D341Med (cell line): ENCODE results near the gene GEN1.

Source experiments
- DNase-seq: peaks from one replicate; pipeline ENCODE4 v3.0.0; 2012; ENCODE audit warnings: low spot score

GEN1 gene

GRCh38 chr2:17753803-17754663 lies at the start of gene GEN1, which contains the start of gene SMC6:
Gene GEN1 (plus strand): TSS chr2:17754138. CDS start chr2:17759944, 5,806 bp downstream.
Gene SMC6 (minus strand): TSS chr2:17753810. CDS start chr2:17745946, 7,864 bp downstream.
- peak; percentile 97 for DNase-seq

DNA sequence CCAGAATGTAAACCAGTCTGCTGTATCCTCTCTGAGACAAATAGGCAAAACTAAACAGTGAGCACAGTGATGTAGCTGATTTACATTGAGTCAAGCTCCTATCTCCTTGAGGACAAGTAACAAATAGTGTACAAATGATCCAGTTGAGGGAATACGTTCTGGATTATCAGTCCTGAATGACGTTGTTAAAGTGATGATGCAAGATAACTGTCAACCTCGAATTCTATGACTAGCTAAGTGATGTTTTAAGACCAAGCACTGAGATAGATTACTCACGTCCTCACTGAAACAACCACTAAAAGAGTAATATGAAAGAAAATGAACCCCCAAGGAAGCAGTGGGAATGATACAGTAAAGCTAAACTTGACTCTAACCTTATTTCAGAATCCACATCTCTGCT lies 47.1 kb upstream of the GEN1 start:
- DNase-seq: no peak

GRCh38 chr2:17708501-17708900 lies 45.4 kb upstream of the GEN1 start:
- no peak for DNase-seq

DNA sequence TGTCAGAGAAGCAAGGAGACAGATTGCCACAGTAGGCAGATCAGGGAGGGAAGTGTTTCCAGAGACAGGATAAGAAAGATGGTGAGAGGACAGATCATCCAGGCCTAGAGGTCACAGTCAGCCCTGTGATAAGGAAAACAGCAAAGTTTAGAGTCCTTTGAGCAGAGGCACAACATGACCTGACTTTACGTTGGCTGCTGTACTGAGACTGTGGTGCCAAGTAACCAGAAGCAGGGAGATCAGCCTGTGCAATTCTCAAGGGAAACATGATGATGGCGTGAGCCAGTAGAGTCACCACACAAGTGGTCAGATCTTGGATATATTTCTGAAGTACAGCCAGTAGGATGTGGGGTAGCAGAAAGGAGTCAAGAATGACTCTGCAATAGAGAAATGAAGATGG lies 44.0 kb upstream of the GEN1 start:
- DNase-seq: no peak

DNA sequence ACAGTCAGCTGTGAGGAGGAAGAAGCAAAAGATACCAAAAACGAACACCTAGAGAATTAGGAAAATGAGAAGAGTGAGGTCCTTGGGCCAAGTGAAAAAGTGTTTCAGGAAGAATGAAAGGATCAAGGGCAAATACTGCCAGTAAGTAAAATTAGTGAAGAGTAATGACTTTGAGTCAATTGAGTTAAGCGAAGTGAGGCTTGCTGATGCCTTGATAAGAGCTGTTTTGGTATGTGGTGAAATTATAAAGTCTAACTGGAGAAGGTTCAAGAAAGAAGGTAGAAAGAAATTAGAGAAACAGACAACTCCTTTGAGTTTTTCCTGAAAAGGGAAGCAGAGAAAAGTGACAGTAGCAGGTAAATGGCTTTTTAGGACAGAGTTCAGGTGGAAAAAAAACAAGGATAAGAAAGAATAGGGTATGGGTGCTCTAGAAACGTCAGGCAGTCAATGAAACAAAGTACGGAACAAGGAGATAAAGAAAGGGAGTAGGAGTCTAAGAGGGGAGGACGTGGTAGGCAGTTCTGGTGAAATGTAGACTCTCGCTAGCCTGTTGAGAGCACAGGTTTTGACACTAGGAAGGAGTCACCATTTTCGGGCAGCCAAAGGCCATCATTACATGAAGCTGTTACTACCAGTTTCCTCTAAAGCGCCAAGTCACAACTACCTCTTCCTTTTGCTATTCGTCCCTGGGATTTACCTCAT lies 43.2 kb upstream of the GEN1 start:
- no peak for DNase-seq

- DNase-seq: no peak
Observed at GRCh38 chr2:17713291-17713690, 40.6 kb upstream of the GEN1 start.

GRCh38 chr2:17717666-17718065 lies 36.3 kb upstream of the GEN1 start:
- DNase-seq: no peak

GRCh38 chr2:17718689-17719088 lies 35.2 kb upstream of the GEN1 start:
- no peak for DNase-seq

DNA sequence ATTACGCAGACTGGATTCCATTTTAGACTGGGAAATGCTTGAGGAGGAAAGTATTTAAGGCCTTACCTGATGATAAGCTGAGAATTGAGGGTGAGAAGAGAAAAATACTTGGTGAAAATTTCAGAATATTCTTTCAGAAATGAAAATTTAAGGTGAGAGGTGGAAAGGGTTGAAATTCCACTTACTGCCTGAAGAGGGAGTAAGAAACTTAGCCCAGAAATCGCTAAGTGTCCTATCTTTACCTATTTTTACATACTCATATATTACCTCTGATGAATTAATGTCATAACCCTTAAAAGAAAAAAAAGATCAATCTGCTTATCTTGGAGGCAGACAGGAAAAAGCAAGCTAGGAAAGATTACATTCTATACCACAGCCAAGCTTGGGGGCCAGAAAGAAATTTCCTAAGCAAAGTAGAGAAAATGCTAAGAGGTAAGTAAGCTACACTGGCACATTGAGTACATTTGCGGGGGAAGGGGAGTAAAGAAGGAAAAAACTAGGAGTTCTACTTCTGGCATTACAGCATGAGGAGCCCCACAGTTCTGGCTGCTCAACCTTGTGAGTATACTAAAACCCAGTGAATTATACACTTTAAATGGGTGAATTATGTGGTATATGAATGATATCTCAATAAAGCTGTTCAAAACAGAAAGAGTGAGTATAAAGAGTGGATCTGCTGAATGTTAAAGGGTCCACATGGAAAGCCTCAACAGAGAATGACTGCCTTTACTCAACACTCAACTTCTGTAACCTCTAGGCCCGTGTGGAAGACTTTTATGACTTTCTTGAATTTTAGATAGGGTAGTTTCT lies 34.2 kb upstream of the GEN1 start:
- peak; percentile 17 for DNase-seq

DNA sequence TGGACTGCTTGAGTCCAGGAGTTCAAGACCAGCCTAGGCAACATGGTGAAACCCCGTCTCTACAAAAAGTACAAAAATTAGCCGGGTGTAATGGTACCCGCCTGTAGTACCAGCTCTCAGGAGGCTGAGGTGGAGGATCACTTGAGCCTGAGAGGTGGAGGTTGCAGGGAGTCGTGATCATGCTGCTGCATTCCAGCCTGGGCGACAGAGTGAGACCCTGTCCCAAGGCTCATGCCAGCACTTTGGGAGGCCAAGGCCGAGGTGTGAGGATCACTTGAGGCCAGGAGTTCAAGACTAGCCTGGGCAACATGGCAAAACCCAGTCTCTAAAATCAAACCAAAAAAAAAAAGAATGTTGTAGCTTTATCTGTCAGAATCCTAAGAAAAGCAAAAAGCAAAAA lies 25.7 kb upstream of the GEN1 start:
- DNase-seq: no peak

- no peak for DNase-seq
Observed at GRCh38 chr2:17729880-17730279, 24.1 kb upstream of the GEN1 start.

DNA sequence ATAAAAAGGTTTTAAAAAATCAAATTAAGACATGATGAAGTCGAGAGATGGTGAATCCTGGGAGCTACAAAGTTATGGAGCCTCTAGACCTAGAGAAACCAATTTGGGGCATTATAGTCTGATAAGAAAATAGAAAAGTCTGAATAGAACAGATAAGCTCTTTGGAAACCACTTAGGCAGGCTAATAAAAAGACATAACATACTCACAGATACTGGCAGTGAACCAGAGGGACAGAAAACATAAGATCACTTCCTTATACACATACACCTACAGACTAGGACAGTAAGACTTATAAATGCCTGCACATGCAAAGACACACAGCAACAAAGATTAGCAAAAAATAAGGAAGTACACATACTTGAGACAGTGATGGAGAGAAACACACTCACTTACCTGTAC lies 20.3 kb upstream of the GEN1 start:
- DNase-seq: no peak

DNA sequence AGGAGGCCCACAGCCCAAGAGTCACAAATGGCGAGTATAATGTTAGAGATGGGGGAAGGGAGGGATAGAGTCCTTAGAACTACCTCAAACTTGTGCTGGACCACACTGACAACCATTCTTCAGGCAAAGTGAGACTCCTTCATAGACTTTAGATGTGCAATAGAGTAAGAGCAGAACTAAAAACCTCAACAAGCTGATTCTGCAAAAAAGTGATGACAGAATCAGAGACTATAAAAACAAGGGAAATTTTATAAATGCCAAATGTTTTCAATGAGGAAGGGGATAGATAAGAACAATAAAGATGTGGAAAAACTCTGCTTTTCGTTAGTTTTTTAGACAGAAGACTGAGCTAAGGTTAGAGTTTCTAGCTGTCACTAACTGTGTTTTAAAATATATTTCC lies 18.1 kb upstream of the GEN1 start:
- DNase-seq: no peak

DNA sequence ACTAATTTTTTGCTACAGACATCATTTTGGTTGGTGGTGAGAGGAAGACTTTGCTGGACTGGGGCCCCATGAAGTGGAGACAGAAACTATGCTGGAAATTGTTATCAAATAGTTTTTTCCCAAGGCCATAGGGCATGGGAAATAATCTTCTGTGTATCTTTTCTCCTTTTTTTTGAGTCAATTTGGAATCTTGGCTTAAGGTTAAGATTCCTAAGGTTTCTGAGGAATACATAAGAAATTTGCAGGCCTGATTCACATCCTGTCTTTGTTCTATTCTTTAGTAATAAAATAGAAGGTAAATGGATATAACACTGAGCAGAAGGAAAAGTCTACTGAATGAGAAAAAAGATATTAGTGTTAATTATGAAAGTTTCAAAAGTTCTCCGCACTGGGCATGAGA lies 16.9 kb upstream of the GEN1 start:
- DNase-seq: no peak

GRCh38 chr2:17740203-17740602 lies 13.7 kb upstream of the GEN1 start:
- no peak for DNase-seq

- DNase-seq: no peak
Observed at GRCh38 chr2:17747684-17748452, 6.1 kb upstream of the GEN1 start.

- no peak for DNase-seq
Observed at GRCh38 chr2:17748745-17749144, 5.2 kb upstream of the GEN1 start.

- DNase-seq: no peak
Observed at GRCh38 chr2:17749753-17750438, 4.0 kb upstream of the GEN1 start.

GRCh38 chr2:17752246-17752645 lies 1.7 kb upstream of the GEN1 start:
- no peak for DNase-seq

DNA sequence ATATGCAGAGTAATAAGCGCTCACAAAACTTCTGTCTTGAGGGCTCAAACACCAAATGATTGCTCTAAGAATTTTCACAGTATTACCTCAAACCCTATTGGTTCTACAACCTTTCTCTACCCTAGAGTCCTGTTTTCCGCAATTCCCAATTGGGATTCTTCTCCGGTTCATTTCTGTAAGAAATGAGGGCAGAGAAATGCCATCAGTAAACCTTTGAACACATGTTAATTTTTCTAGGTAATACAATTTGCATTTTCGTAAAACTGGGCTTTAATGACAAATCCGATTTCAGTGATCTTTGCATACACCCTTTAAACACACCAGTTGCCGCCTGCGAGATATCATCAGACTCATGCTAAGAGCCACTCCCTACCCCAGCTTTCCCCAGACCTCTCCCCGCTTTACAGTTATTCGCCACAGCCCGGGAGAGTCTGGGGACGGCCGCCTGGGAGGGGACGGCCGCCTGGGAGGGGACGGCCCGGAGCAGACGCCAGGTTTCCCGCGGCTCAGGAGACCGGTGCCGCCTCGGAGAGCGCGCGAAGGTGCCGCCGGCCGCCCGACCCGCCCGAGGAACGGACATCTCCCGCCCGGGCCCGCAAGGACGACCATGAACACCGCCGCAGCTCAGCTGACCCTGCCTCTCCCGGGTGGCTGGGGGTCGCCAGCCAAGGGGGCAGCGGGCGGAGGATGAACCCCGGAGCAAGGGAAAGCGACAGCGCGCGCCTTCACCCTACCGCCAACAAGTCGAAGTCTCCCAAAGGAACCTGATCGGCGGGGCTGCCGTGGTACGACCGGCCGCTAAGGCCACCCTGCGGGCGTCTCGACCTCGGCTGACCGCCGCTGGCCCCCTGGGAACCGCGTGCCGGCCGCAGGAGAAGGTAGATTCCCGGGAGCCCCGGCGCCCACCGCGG lies 791 bp upstream of the GEN1 start:
- DNase-seq: peak; percentile 74
